HG03066 (cell line): ENCODE data around the gene PDGFRB.

Experiments
- ATAC-seq: cut with Tn5 transposase; IDR thresholded peaks from one replicate; pipeline ENCODE4 v1.9.1; 2021; ENCODE audit warnings: low read depth; ENCODE audit not compliant: unreplicated experiment

The PDGFRB gene

DNA sequence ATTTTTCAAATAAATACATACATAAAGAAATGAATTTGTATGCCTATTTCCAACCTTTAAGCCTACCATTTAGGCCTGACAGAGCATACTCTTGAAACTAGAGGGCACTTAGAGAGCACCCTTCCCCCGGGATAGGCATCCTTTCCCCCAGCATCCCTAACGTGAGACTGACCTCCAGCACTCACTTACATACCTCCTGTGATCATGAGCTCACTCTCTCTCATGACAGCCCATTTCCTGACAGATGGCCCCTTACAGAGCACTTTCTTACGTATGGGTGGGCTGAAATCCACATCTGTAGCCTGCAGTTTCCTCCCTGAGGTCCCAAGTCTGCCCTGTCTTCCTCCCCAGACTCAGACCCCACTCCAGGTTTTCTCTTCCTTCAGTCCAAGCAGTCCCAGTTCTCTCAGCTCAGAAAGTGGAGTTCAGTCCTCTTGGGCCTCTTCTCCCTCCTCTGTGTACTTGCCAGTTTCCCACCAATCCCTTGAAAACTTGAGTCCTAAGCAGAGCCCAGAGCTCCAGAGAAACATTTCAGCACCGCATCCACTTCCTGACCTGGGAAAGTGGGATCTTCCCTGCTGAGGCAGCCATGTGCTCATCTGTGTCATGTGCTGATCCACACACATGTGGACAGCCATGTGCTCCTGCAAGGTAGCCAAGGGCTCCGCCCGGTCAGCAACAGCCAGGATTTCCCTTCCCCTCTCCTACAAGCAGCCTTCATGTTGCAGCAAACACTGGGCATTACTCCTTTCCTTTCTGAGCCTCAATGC lies 8.8 kb upstream of the PDGFRB start:
- no peak for ATAC-seq

DNA sequence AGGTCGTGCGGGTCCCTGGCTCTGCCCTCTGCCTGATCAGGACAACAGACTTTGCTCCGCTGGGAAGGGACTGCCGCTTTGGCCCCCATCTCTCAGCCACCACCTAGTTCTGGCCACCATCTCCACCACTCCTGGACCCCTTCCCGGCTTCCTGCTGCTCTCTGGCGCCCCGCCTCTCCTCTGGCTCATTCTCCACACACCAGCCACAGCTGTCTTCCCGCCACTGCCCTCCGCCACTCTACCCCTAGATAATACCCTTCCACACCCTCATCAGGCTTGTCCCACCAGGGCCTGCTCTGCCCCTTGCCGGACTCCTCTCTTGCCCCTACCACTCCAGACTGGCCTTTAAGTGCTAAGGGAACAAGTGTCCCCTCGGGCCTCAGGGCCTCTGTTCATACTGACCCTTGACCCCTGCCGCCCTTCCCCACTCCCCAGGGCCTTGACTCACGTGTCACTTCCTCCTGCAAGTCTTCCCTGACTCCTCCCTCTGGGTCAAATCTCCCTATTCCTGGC lies 8.0 kb upstream of the PDGFRB start:
- no peak for ATAC-seq

DNA sequence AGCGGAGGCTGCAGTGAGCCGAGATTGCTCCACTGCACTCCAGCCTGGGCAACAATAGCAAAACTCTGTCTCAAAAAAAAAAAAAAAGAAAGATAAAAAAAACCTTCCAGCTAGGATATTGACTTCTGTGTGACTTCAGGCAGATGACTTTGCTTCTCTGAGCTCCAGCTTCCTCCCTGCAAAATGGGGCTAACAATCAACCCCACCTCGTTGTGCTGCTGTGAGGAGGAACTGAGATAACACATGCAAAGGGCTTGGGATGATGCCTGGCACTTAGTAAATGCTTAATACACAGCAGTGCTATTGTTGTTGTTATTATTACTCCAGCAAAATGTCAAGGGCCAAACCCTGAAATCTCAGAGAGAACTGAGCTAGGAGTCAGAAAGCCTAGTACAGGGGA lies 7.4 kb upstream of the PDGFRB start:
- ATAC-seq = no peak

DNA sequence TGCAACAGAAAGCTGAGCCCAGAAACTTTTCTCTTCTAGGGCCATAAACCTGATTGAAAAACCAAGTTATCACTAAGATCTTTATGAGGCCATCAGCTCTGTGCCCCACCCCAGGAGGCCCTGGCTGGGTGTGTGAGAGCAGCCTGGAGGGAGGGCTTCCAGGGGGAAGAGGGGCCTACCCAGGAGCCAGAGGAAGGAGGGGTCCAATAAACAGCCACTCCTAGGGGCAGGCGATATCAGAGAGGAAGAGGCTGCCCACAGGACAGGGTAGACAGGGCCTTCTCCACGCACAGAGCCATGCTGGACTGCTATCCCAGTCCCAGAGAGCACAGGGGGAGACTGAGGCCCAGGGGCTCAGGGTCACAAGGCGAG lies 6.5 kb upstream of the PDGFRB start:
- ATAC-seq = no peak

DNA sequence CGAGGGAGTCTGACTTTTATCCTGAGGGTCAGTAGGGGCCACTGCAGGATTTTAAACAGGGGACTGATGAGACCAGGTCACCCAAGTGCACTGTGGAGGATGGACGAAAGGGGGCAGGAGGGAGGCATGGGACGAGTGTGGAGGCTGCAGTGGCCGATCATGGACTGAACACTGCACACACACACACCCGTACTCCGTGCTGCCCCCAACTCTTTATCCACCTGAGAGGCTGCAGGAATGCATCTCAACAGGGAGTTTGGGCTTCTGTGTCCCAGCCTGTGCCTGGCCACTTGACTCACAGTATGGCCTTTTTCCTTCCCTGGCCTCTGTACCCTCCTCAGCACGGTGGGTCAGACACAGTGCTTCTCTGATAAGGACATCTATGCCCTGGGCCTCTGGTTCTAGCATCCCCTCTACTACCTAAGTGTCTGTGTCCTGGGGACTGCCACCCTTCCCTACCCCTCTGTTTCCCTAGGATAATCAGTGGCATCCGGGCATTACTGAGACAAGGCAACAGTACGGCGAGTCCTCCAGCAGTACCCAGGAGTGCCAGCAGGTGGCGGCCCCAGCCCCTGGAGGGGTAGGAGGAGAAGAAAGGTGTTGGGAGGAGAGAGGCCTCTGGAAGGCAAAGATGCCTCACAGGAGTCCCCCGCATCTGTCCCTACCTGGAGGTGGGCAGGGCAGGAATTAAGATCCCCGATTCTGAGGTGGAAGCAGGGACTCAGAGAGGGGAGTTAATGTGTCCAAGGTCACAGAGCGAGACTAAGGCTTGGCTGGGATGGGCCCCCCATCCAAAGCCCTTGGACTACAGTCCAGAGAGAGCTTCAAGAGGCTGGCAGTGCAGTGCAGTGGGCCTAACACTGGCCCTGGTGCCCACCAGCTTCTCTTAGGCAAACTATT lies 5.8 kb upstream of the PDGFRB start:
- ATAC-seq = peak; percentile 66

DNA sequence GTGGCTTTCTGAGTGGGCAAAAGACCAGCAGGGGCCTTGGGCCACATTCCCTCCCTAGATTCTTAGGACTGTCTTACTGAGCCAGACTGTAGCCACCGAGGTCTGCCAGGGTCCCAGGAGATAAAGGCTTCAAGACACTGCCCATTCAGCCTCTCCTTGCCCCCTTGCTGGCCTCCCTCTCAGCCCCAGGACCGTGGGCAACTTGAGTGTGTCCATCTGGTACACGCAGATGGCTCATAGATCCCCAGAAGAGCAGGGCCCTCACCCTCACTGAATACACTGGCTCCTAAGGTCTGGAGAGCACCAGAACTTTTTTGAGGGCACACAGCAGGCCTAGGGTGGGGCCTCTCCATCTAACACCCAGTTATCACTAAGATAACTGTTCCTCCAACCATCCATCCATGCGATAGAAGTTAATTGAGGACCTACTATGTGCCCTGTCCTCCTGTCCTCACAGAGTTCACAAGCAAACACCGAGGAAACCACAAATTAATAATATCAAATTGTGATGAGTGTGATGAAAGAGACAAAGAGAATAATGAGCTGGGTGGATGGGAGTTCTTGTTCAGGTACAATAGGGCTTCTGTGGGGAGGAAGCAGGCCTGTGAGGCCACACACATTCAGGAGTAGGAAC lies 4.9 kb upstream of the PDGFRB start:
- ATAC-seq = no peak

DNA sequence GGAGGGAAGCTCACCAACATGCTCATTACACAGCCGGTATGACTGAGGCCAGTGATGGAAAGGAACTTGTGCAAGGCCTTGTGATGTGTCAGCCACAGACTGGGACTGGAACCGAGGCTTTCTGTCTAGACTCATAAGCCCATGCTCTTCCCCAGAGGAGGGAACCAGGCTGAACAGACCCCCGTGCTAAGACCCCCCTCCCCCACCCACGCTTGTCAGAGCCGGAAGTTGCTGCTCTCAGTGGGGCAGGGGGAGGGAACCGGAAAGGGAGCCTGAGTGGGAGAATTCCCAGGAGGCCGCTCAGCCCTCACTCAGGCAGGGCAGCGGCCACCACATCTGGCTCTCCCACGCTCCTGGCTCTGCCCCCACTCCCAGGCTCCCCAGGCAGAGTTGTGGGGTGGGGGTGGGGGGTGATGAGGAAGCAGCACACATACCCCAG lies 4.1 kb upstream of the PDGFRB start:
- no peak for ATAC-seq

DNA sequence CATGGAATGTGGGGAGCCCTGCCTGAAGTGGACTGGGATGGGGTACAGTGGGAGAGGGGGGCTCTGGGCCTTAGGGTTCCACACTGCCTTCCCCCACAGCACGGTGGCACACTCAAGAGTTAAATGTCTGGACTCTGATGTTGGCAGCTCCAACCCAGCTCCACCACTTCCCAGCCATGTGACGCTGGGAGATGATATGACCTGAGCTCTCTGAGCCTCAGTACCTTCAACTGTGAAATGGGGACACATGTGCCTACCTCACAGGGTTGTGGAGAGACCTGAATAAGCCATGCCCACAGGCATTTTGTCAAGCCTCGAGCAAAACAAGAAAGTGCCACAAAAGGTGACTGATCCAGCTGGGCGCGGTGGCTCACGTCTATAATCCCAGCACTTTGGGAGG lies 3.4 kb upstream of the PDGFRB start:
- no peak for ATAC-seq

DNA sequence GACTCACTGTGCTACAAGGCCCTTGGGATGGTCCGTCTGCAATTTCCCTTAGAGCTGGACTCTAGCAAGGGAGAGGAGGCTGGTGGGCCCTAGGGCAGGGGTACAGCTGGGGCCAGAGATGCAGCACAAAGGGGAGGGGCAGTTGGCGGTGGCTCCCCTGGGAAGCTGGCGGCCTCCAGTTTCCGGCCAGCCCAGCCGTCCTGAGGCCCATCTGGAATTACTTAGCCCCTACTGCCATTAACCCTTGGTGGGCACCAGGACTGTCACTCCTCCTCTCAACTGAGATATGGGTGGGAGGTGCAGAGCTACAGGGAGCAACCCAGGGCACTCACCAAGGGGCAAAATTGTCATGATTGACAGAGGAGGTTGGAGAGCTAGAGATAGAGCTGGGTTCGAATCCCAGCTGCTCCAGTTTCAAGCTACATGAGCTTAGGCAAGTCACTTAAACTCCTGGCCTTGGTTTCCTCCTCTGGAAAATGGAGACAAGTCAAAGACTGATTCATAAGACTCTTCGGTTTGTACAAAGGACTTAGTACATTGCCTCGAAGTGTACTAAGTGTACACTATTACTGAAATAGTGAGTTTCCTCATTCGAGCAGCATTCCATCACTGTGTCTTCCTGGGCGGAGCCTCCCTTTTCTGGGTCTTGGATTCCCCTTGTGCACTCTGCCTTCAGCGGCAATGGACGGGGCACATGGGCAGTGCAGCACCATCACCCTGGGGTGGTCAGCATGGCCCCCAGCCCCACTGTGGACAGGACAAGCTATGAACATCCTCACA lies 2.7 kb upstream of the PDGFRB start:
- ATAC-seq = no peak

DNA sequence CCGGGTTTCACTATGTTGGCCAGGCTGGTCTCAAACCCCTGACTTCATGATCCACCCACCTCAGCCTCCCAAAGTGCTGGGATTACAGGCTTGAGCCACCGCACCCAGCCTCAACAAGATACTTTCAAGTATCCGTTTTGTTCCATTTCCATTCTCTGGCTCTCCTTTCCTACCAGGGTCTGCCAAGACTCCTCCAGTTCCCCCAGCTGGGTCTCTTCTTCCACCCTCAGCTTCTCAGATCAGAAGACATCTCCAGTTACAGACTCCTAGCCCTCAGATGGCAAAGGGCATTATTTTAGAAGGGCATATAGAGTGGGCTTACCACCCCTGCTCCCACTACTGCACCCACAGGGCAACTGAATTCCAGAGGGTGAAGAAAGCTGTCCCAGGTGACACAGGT lies 1.5 kb upstream of the PDGFRB start:
- ATAC-seq = no peak

DNA sequence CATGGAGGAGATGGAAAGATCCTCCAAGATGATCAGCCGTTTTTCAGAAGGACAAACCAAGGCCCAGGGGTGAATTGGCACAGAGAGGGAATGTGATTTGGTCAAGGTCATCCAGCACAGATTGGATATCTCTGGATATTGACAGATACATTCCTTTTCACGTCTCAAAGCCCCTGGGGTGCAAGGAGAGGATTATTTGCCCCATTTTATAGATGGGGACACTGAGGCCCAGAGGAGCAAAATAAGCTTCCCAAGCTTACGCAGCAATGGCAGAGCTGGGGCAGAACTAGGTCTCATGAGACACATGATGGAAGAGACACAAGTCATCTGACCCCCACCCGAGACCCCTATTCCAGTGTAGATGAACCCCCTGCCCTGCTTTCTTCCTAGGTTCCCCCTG lies 895 bp upstream of the PDGFRB start:
- ATAC-seq = no peak

DNA sequence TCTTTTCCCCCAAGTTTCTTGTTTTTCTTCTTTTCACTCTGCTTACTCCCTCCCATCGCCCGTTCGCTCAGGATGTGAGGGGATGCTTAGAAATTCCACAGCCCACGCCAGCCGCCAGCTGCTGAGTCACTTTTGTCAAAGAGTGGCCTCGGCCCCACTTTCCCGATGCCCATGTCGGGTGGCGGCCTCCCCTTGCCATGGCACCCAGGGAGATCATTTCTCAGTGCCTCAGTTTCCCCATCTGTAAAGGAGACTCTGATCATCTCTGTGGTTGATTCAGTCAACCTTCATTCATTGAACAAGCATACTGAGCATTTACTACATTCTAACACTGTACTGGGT lies 353 bp upstream of the PDGFRB start:
- ATAC-seq = no peak

DNA sequence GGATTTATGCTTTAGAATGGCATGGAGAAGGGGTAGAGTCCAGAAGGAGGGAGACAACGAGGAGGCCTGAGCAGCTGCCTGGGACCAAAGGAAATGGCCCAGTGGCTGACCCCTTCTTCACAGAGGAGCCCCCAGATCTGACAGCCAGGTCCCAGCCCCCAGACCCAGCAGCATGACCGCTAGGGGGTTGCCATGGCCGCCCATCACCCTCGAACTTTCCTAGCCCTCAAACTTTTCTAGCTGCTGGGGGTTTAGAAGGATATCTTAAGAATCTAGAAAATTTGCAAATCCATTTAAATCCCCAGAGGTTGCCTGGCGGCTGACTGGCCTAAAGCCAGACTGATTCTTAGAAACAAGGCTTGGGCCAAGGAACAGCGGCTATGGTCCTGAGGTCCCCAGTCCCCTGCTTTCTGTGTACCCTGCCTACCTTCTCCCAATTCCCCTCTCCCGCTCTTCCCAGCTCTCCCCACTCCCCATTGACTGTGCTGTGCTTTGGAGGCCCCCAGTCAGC lies 972 bp downstream of the PDGFRB start:
- ATAC-seq = no peak

DNA sequence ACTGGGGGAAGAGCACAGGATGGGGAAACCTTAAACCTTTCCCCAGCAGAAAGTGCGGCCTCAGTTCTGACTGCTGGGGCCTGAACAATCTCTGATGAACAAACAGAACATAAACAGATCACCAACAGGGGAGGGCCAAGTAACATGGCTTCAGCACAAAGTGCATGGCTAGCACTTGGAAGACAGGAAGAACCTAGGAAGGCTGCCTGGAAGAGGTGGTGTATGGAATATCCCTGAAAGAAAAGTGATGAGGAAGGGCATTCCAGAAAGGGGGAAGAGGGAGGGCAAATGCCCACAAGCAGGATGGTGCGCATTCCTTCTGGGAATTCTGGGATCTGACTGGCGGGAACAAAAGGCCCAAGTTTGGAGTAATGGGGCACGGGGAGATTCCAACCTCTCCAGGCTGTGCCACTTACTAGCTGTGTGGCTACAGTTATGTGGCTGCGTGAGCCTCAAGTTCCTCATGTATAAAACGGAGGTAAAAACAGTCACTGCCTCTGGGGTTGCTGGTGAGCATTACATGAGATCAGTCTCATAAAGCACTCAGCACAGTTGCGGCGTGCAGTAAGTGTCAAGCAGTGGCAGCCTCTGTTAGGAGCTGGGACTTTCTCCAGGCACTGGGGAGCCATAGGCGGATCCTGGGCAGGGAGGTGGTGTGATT lies 1.6 kb downstream of the PDGFRB start:
- ATAC-seq = no peak

DNA sequence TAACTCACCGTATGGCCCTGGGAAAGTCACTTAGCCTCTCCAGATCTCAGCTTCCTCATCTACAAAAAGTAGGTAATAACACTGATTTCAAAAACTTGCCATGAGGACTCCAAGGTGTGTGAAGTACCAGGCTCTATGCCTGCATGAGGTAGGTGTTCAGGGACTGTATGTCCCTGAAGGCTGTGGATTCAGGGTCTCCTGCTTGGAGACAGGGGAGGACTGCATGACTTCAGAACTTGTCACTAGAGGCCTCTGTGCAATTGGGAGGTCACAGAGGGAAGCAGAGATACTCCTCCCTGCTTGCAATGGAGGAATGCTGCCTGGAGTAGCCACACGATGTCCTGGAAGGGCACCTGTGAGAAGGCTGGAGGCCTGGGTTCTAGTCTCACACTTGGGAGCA lies 2.2 kb downstream of the PDGFRB start:
- ATAC-seq = no peak

DNA sequence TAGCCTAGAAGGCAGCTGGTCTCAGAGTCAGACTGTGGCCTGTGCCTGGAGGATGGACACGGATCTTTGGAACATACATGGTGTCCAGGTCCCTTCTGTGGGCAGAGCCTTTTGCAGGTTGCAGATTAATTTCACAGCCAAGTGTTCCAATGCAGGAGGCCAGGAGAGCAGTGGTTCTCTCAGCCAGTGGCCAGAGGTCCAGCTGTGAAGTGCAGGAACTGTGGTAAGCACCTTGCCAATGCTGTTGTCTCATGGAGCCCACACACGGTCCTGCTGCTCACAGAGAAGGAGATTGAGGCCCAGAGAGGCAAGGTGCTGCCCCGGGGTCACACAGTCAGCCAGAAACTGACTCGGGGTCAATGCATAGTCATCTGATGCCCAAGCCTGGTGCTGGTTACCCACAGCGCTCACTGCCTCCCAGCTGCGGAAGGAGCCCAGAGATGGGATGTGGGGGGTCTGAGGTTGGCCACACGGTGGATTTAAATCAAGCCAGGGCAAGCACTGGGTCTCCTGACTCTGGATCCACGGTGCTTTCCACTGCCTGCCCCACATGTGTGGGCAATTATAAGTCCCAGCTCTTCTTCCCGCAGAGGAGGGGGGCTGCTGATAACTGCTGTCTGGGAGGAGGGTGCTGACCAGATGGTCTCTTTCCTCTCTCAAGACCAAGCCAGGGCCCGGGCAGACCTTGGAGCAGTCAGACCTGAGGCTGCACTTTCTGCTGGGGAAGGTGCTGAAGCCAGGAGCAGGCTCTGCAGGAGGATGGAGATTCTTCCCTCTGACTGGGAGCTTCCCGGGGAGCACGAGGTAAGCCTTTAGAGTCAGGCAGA lies 2.8 kb downstream of the PDGFRB start:
- ATAC-seq = no peak

DNA sequence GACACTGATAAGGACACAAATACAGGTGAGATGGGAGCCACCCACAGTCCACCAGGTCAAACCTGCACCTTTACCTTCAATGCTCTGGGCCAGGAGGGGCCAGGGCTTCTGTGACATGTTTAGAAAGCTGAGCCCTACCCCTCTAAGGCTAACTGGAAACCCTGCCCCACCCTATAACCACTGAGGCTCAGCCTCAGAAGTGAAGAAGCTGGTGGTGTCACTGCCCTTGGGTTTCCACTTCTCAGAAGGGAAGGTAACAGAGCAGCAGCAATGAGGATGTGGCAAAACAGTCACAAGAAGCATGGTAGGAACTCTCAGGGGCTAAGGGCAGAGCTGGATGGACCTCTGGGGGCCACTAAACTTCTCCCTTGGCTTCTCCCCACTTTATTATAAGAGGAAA lies 6.0 kb downstream of the PDGFRB start:
- no peak for ATAC-seq

DNA sequence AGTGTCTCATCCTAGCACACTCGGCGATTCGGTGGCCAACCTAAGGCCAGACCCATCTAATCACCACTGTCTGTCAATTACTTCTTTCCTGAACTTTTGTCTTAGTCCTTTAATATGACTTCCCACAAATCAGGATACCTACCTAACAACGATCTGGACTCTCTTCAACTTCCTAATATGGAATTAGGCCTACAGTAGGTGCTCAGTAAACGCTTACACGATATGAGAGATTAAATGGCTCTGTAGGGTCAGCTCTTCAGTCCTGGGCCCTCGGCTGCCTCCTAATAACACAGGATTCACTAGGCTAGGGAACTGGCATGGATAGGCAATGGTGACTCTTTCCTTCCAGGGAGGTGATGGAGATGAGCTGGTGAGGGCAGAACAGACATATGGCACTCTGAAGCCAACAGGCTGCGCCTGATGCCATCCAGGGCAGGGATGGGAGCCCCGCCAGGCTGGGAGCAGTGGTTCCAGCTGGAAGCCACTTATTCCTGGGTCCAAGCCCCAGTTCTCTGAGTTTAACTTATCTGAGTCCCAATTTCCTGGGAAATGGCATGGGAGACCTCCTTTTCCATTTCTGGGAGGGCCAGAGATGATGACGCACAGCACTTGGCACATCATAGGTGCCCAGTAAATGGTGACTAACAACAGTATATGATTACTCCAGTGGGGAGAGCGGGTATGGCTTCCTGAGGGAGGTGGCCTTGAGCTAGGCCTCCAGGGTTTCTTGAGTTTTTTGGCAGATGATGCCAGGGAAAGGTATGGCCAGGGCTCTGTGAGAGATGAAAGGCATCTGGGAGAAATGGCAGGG lies 7.3 kb downstream of the PDGFRB start:
- no peak for ATAC-seq
